T-helper 9 cell (primary cell): ENCODE results near the gene TTC9B.
"Not testable (repeated sequence)": the region's sequence is repeated elsewhere in the genome, so short reads cannot be mapped to it uniquely, and the experiment has no call there.

Experiments
- DNase-seq: peaks from one replicate; pipeline ENCODE4 v3.0.0-alpha.2; 2020

TTC9B gene

DNA sequence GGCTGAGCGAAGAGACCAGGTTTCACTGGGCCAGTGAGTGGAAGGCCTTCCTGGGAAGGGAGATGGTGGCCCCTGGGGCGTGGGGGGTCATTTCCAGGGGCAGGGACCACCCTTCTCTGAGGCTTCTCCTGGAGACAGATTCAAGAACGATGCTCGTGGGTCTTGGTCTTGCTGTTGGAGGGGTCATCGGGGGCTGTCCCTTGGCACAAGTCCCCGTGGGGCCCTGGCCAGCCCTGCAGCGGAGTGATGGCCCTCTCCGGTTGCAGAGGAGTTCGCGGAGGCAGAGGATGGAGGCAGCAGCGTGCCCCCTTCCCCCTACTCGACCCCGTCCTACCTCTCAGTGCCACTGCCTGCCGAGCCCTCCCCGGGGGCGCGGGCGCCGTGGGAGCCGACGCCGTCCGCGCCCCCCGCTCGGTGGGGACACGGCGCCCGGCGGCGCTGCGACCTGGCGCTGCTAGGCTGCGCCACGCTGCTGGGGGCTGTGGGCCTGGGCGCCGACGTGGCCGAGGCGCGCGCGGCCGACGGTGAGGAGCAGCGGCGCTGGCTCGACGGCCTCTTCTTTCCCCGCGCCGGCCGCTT, 4.8 kb downstream of the TTC9B start:
- DNase-seq: no peak

- no peak for DNase-seq
These were observed 7.3 kb downstream of the TTC9B start for GRCh38 chr19:40210889-40211288.

DNA sequence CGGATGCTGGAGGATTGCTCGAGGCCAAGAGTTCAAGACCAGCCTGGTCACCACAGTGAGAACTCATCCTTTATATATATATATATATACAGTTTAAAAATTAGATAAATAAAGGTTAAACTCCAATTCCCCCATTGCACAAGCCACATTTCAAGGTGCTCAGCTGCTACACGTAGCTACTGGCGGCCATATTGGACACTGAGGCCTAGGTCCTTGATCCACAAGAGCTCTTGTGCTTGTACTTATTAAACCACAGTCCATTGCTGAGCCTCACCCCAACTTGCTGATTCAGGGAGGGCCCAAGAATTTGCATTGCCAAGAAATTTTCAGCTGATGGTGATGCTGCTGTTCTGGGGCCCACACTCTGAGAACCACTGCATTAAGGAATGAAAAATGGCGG, 9.6 kb downstream of the TTC9B start:
- no peak for DNase-seq

DNA sequence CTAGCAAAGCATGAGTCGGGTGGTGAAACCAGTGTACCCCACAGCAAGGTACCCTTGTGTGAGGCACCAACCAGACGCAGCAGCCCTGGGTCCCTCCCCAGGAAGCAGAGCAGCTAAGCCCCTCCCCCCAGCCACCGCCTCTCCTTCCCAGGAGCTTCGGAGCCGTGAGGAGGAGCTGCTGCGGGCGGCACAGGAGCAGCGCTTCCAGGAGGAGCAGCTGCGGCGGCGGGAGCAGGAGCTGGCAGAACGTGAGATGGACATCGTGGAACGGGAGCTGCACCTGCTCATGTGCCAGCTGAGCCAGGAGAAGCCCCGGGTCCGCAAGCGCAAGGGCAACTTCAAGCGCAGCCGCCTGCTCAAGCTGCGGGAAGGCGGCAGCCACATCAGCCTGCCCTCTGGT, 12.4 kb downstream of the TTC9B start:
- DNase-seq: no peak

- DNase-seq: no peak
These were observed 13.8 kb downstream of the TTC9B start for GRCh38 chr19:40204381-40204780.

GRCh38 chr19:40200341-40201099, 17.7 kb downstream of the TTC9B start:
- no peak for DNase-seq

GRCh38 chr19:40198272-40198990, 19.8 kb downstream of the TTC9B start:
- no peak for DNase-seq

DNA sequence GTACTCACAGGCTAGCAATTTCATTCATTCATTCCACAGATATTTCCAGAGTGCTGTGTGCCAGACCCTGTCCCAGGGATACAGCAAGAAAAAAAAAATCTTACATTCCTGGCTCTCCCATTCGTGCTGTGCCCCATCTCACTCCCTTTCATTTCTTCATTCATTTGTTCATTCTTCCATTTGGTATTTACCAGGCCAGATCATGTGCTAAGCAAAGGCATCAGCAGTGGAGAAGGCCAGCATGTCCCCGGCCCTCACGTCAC, 24.7 kb downstream of the TTC9B start:
- DNase-seq: no peak

- DNase-seq: no peak
These were observed 25.2 kb downstream of the TTC9B start for GRCh38 chr19:40192758-40193586.

GRCh38 chr19:40191836-40192646, 26.1 kb downstream of the TTC9B start:
- no peak for DNase-seq

DNA sequence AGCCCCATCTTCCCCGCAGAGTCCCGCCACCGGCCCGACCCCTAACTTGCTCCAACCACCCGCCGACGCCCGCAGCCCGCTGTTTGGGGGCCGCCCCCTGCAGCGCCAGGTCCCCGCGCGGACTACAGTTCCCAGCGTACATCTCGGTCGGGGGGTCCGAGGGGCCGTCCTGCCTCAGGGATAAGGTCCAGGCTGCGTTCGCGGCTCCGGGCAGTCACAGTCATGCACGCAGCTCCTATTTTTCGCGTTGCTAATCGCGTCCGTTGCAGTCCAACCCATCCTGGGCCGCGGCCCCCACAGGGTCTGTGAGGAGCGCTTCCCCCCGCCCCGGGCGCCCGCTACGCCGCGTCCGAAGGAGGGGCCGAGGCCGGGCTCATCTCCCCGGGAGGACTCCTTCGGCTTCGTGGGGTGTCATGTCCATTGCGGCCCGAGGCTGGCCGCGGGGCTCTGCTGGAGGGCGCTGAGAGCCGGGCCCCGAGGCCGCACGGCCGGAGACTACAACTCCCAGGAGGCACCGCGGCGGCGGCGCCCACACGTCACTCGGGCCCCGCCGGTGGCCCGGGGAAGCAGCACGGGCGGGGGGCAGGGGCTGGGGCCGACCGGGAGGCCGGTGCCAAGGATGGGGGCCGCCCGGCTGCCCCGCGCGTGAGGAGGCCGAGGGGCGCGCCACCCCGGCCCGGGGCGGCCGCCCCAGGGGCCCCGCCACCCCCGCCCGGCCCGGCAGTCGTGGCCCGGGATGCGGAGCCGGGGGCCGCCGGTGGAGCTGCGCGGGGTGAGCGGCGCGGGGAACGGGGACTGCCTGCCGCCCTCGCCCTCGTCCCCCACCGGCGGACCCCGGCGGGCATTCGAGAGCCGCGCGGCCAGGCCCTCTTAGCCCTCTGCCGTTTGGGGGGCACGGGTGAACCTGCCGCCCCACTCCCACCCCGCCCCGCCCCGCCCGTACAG, 27.0 kb downstream of the TTC9B start, which contains the start of gene MAP3K10:
Gene MAP3K10 (plus strand): TSS at position 536 of the 945 bp plus-strand sequence. CDS start 606 bp downstream, outside the sequence.
- peak; percentile 65 for DNase-seq

DNA sequence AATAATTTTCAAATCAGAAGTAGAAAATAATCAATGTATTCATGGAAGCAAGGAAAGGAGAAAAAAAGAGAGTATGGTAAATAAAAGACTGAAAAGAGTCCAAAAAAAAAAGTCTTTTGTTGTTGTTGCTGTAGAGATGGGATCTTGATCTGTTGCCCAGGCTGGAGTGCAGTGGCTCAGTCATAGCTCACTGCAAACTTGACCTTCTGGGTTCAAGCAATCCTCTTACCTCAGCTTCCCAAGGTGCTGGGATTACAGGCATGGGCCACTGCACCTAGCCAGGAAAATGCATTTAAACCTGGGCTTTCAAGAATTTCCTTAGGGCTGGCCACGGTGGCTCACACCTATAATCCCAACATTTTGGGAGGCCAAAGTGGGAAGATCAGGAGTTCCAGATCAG, 33.9 kb downstream of the TTC9B start:
- no peak for DNase-seq

DNA sequence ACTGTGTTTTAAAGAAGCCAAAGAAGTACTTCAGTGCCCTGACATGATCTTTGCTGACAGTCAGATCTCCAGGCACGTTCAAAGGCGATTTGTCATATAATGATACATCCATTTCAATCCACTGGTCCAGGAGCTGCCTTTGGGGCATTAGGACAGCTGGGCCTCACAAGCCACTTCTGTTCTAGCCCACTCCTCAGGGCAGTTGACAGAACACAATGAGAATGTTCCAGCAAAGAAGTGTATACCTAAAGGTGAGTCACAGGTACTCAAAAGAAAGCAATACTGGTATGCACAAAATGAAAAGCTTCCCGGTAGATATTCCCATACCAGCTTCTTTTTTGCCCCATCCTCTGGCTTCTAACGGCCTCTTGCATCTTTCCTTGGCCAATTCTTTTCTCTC, 39.4 kb downstream of the TTC9B start:
- no peak for DNase-seq

DNA sequence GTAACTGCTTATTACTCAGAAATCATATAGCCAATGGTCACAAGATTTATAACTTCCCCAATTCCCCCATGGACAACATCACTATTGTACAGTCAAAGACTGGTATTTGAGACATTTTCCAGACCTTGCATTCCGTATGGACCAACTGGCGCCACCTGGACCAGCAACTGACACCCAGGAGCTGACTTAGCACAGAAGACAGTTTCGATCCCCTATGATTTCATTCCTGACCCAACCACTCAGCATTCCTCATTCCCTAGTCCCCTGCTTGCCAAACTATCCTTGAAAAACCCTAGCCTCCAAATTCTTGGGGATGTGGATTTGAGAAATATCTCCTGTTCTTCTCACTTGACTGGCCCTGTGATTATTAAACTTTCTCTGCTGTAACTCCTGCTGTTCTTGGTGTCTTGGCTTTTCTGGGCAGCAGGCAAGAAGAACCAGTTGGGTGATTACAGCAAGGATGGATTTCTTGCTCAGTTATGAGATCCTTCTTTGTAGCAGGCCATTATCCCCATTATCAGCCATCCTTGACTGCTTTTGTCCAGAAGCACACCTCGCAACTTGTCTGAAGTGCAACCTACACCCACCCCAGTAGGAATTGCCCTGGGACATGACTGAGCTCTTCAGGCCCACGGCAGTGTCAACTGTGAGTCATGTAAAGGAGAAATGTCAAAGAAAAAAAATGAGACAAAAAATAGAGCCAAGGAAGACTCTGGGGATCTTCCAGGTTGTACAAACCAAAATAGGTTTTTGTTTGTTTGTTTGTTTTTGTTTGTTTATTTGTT, 40.7 kb downstream of the TTC9B start:
- DNase-seq: no peak

- DNase-seq: no peak
These were observed 42.4 kb downstream of the TTC9B start for GRCh38 chr19:40175820-40176219.

- no peak for DNase-seq
These were observed 44.1 kb downstream of the TTC9B start for GRCh38 chr19:40174092-40174491.

DNA sequence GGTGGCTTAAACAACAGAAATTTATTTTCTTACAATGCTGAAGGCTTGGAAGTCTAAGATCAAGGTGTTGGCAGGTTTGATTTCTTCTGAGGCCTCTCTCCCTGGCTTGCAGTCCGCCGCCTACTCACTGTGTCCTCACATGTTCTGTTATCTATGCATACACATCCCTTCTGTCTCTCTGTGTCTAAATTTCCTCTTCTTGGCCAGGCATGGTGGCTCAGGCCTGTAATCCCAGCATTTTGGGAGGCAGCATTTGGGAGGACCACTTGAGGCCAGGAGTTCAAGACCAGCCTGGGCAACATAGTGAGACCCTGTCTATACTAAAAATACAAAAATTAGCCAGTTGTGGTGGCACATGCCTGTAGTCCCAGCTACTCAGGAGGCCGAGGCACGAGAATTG, 46.9 kb downstream of the TTC9B start:
- not testable (repeated sequence) for DNase-seq

- DNase-seq: not testable (repeated sequence)
These were observed 47.7 kb downstream of the TTC9B start for GRCh38 chr19:40170303-40170989.

GRCh38 chr19:40169482-40170302, 48.5 kb downstream of the TTC9B start:
- not testable (repeated sequence) for DNase-seq
